Ectodermal cell (in vitro differentiated cells): ENCODE results near the gene SLC10A3.

ENCODE experiments used
- H3K27ac ChIP-seq: 2 replicates; pipeline ENCODE4 v1.7.0; 2013; ENCODE audit warnings: mild to moderate bottlenecking, low read depth, low read length; ENCODE audit not compliant: insufficient read depth, poor library complexity, severe bottlenecking
- H3K27me3 ChIP-seq: 2 replicates; pipeline ENCODE4 v1.7.0; 2013; ENCODE audit warnings: mild to moderate bottlenecking, low read length; ENCODE audit not compliant: insufficient read depth, control insufficient read depth, poor library complexity, severe bottlenecking
- H3K36me3 ChIP-seq: one replicate; pipeline ENCODE4 v1.7.0; 2013; ENCODE audit warnings: low read length; ENCODE audit not compliant: control insufficient read depth, insufficient read depth
- H3K4me1 ChIP-seq: one replicate; pipeline ENCODE4 v1.7.0; 2013; ENCODE audit warnings: low read length; ENCODE audit not compliant: control insufficient read depth, insufficient read depth
- H3K4me3 ChIP-seq: 2 replicates; pipeline ENCODE4 v1.7.0; 2013; ENCODE audit warnings: low read depth, low read length, control low read depth; ENCODE audit not compliant: insufficient read depth
- H3K9me3 ChIP-seq: 2 replicates; pipeline ENCODE4 v1.7.0; 2013; ENCODE audit warnings: mild to moderate bottlenecking, low read length, moderate library complexity; ENCODE audit not compliant: control insufficient read depth
- WGBS, 2 experiments: methylation state at CpG; one replicate each; pipeline ENCODE4 v1.1.7; 2013; ENCODE audit warnings: missing lambda C conversion rate in 2 of 2; 5-methylcytosine and 5-hydroxymethylcytosine counted together

SLC10A3 gene

GRCh38 chrX:154450312-154450711, 40.1 kb downstream of the SLC10A3 start:
- Histone ChIP-seq H3K27ac (no peak overlapping the region), H3K36me3 (no peaks in the 10 kb centered on the region), H3K27me3 (no peaks in the 10 kb centered on the region), H3K9me3 (no peaks in the 10 kb centered on the region), H3K4me1 (peaks cover 1% of the 10 kb centered on the region), H3K4me3 (no peak overlapping the region)
- 95 to 97% methylated on average over 17 of the region's 17 CpGs for WGBS, 2 experiments

GRCh38 chrX:154449618-154450017, 40.8 kb downstream of the SLC10A3 start:
- Histone ChIP-seq H3K27ac (no peak overlapping the region), H3K4me1 (peaks cover 4% of the 10 kb centered on the region), H3K4me3 (no peak overlapping the region), H3K36me3 (no peaks in the 10 kb centered on the region), H3K9me3 (no peaks in the 10 kb centered on the region), H3K27me3 (no peaks in the 10 kb centered on the region)
- 93 to 97% methylated on average over 18 of the region's 18 CpGs for WGBS, 2 experiments

GRCh38 chrX:154448484-154448883, 41.9 kb downstream of the SLC10A3 start:
- peaks cover 4% of the 10 kb centered on the region for H3K4me1 ChIP-seq
- H3K9me3 ChIP-seq = no peaks in the 10 kb centered on the region
- H3K27ac ChIP-seq = no peak overlapping the region
- H3K4me3 ChIP-seq = no peak overlapping the region
- no peaks in the 10 kb centered on the region for H3K27me3 ChIP-seq
- H3K36me3 ChIP-seq = no peaks in the 10 kb centered on the region
- WGBS, 2 experiments = 95 to 97% methylated on average over 14 of the region's 14 CpGs

- no peaks in the 10 kb centered on the region for H3K9me3 ChIP-seq
- no peak overlapping the region for H3K27ac ChIP-seq
- peaks cover 4% of the 10 kb centered on the region for H3K4me1 ChIP-seq
- WGBS, 2 experiments = 95 to 96% methylated on average over 12 of the region's 12 CpGs
- H3K27me3 ChIP-seq = no peaks in the 10 kb centered on the region
- H3K4me3 ChIP-seq = no peak overlapping the region
- H3K36me3 ChIP-seq = no peaks in the 10 kb centered on the region
Observed at GRCh38 chrX:154446430-154446829, 44.0 kb downstream of the SLC10A3 start.

- H3K4me1 ChIP-seq = peaks cover 4% of the 10 kb centered on the region
- H3K27me3 ChIP-seq = no peaks in the 10 kb centered on the region
- no peak overlapping the region for H3K27ac ChIP-seq
- H3K4me3 ChIP-seq = no peak overlapping the region
- WGBS, 2 experiments = 97% methylated on average over 16 of the region's 16 CpGs
- H3K9me3 ChIP-seq = no peaks in the 10 kb centered on the region
- H3K36me3 ChIP-seq = no peaks in the 10 kb centered on the region
Observed at GRCh38 chrX:154445776-154446175, 44.7 kb downstream of the SLC10A3 start.

- Histone ChIP-seq H3K4me3 (peak overlapping the region; percentile 57), H3K27me3 (no peaks in the 10 kb centered on the region), H3K4me1 (peaks cover 4% of the 10 kb centered on the region), H3K36me3 (no peaks in the 10 kb centered on the region), H3K9me3 (no peaks in the 10 kb centered on the region), H3K27ac (no peak overlapping the region)
- WGBS, 2 experiments = 77 to 81% methylated on average over 13 of the region's 13 CpGs
Observed at GRCh38 chrX:154444755-154445246, 45.6 kb downstream of the SLC10A3 start.

- Histone ChIP-seq H3K4me3 (peak within 1 kb of the TSS; percentile 57), H3K36me3 (no peaks in the 10 kb centered on the region), H3K27ac (peak within 1 kb of the TSS; percentile 67), H3K9me3 (no peaks in the 10 kb centered on the region), H3K27me3 (no peaks in the 10 kb centered on the region), H3K4me1 (peaks cover 4% of the 10 kb centered on the region)
- 2 to 3% methylated on average over 94 of the region's 94 CpGs for WGBS, 2 experiments
Observed at GRCh38 chrX:154443992-154444754, 46.3 kb downstream of the SLC10A3 start, which contains the start of gene FAM50A. FAM50A (plus strand) TSS chrX:154444141; CDS start chrX:154444236, 95 bp downstream.

GRCh38 chrX:154443479-154443910, 46.9 kb downstream of the SLC10A3 start:
- no peaks in the 10 kb centered on the region for H3K9me3 ChIP-seq
- H3K27ac ChIP-seq = peak overlapping the region; percentile 67
- H3K27me3 ChIP-seq = no peaks in the 10 kb centered on the region
- WGBS, 2 experiments = 19 to 21% methylated on average over 10 of the region's 10 CpGs
- H3K4me1 ChIP-seq = peaks cover 7% of the 10 kb centered on the region
- H3K4me3 ChIP-seq = peak overlapping the region; percentile 57
- H3K36me3 ChIP-seq = no peaks in the 10 kb centered on the region

- Histone ChIP-seq H3K4me3 (no peak overlapping the region), H3K27ac (no peak overlapping the region), H3K4me1 (peaks cover 8% of the 10 kb centered on the region), H3K9me3 (no peaks in the 10 kb centered on the region), H3K36me3 (no peaks in the 10 kb centered on the region), H3K27me3 (no peaks in the 10 kb centered on the region)
- 91 to 93% methylated on average over 21 of the region's 21 CpGs for WGBS, 2 experiments
Observed at GRCh38 chrX:154441984-154442707, 48.3 kb downstream of the SLC10A3 start.

- Histone ChIP-seq H3K27ac (no peak overlapping the region), H3K36me3 (no peaks in the 10 kb centered on the region), H3K27me3 (no peaks in the 10 kb centered on the region), H3K4me1 (peaks cover 8% of the 10 kb centered on the region), H3K9me3 (no peaks in the 10 kb centered on the region), H3K4me3 (no peak overlapping the region)
- WGBS, 2 experiments = 95% methylated on average over 11 of the region's 11 CpGs
Observed at GRCh38 chrX:154441564-154441963, 48.9 kb downstream of the SLC10A3 start.
